Measurements from ENCODE around the gene GPR107.

- TF ChIP-seq E2F5 (CRISPR knock-in tag; IDR thresholded peaks at IDR 0.05) = no peak
- TF ChIP-seq E2F4 (CRISPR knock-in tag; IDR thresholded peaks at IDR 0.05; ENCODE audit: borderline replicate concordance, low read depth) = no peak
- TF ChIP-seq CTCF (IDR thresholded peaks at IDR 0.05) = no peak
- TF ChIP-seq USF2 (CRISPR knock-in tag; IDR thresholded peaks at IDR 0.05) = no peak
- TF ChIP-seq NFYB (CRISPR knock-in tag; conservative IDR thresholded peaks at IDR 0.05; ENCODE audit: low read depth) = no peak
- TF ChIP-seq ZBTB21 (CRISPR knock-in tag; IDR thresholded peaks at IDR 0.05; ENCODE audit: borderline replicate concordance) = no peak
- TF ChIP-seq STAT6 (CRISPR knock-in tag; conservative IDR thresholded peaks at IDR 0.05; ENCODE audit: low read depth) = no peak
- TF ChIP-seq ZNF138 (CRISPR knock-in tag; conservative IDR thresholded peaks at IDR 0.05) = no peak
- TF ChIP-seq CREB1 (CRISPR knock-in tag; IDR thresholded peaks at IDR 0.05) = no peak
- TF ChIP-seq FOXJ3 (CRISPR knock-in tag; IDR thresholded peaks at IDR 0.05; ENCODE audit: borderline replicate concordance) = no peak
- TF ChIP-seq ATF6 (CRISPR knock-in tag; IDR thresholded peaks at IDR 0.05) = no peak
- no peak for TF ChIP-seq TP53 (CRISPR knock-in tag; IDR thresholded peaks at IDR 0.05)
These were observed 50.9 kb downstream of the GPR107 start for GRCh38 chr9:130104491-130105193.

Measured in WTC11 (cell line).